ENCODE data around the gene SENP5.
A peak's percentile ranks its signal among the peaks of the same experiment; 100 is the strongest.

The SENP5 gene

DNA sequence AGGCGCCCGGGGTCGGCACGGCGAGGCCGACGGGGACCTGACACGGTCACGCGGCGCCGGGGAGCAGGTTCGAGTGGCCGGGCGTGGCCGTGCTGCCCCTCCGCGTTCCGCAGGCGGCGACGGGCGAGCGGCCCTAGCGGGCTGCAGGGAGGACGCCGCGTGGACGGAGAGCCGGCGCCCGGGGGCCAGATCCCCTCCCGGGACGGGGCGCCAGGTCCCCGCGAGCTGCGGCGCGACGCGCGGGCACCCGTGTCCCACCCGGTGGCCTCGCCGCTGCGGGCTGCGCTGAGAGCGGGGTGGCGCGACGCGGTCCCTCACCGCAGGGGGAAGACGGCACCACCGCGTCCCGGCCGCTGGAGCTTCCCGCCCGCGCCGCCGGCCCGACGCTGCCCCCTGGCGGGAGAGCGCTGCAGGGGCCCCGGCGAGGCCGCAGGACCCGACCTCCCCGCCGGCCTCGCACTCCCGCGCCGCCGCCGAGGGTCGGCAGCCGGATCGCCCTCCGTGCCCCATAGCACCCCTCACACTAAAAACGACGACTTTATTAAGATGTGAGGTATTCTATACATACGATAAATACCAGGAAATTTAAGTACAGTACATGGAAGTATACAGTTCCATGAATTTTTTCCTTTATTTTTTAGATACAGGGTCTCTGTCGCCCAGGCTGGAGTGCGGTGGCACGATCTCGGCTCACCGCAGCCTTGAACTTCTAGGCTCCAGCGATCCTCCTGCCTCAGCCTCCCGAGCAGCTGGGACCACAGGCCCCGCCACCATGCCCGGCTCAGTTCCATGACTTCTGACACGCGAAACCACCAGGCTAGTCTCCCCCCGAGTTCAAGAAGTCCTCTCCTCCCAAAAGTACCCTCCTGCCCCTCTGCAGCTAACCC, 102.2 kb downstream of the SENP5 start:
- peak; percentile 55 for DNase-seq

DNA sequence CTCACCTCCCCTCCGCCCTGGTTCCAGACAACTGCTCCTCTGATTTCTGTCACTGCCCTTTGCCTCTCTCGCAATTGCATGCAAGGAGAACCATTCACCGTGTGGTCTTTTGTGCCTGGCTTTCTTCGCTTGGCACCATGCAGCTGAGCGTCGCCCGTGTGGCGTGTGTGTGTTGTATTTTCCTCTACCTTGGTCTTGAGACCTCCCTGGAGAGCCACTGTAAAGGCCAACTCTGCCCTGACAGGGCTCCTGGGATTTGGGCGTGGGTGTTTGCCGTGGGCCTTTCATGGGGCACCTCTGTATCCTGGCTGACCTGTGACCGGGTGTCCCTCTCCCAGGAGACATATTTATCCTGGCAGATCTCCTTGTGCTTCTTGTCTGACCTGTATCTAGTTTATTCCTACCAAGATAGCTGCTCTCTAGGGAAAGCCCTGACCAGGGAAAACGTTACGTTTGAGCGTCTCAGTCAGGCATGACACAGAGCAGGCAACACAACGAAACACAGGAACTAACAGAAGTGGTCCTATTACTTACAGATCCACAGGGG, 102.9 kb downstream of the SENP5 start:
- no peak for DNase-seq

DNA sequence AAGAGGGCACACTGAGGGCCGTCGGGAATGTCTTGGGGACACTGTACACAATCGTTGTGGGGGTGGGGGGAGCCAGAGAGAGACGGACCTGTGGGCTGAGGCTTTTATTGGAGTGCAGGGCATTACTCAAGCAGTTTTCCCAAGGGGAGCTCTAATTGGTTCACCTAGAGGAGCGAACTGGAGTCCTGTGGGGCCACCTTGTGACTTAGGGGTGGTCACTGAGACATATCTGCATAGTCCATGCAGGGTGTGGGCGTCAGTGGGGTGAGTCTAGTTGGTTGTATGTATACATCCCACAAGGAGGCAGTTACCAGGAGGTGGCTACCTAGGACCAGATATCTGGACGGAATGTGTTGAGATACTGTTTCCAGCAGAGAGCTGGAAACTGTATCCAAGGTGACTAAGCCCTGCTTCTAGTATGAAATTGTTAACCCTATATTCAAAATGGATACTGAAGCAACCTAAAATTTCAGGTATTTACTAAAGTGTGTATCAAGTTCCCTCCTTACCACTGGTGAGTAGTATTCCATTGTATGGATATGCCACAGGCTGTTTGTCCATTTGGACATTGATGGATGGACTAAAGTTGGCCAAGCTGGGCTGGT, 103.5 kb downstream of the SENP5 start:
- no peak for DNase-seq

DNA sequence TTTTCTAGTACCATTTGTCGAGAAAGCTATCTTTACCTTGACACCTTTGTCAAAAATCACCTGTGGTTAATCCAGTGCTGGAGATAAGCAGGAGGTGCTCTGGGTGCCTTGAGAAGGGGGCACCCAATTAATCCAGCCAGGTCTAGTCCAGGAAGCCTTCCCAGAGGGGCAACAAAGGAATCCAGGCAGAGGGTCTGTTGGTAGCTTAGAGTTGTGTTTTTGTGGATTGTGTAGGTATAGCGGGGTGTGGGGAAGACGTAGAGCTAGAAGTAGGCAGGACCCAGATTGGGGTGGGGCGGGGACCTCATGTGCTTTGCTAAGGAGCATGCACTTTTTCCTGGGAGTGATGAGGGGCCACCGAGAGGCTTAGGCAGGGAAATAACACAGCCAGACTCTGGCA, 106.9 kb downstream of the SENP5 start:
- no peak for DNase-seq

DNA sequence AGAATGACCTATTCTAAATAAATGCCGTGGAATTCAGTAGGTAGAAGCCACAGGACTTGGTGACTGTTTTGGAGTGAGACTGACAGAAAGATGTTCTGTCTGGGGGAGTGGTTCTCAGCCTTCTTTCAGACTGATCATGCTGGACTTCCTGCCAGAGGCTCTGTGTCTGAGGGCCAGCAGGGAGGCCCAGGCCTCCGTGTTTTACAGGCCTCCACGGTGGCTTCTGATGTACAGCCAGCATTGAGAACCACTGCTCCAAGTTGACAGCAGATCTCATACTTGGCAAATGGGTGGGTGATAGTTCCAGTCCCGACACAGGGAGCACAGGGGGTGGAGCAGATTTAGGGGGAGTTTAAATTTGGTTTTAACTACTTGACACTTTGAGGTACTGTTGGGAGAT, 107.6 kb downstream of the SENP5 start:
- DNase-seq, result no peak

DNA sequence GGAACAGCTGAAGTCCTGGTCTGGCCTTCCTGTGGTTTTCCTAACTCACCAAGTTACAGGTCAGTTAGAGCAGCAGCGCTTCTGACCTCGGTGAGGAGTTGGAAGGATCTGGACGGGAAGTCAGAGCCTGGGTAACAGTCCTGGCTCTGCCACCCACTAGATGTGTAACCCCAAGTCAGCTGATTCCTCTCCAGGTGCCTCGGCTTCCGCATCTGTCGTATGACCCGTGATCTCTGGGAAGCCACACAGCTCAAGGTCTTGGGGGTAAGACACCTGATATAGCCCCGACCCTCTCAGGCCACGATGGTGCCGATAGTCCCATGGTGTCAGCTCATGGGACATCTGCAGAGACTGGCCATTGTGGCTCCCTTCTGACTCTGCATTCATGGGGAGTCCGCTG, 109.2 kb downstream of the SENP5 start:
- DNase-seq, result no peak

DNA sequence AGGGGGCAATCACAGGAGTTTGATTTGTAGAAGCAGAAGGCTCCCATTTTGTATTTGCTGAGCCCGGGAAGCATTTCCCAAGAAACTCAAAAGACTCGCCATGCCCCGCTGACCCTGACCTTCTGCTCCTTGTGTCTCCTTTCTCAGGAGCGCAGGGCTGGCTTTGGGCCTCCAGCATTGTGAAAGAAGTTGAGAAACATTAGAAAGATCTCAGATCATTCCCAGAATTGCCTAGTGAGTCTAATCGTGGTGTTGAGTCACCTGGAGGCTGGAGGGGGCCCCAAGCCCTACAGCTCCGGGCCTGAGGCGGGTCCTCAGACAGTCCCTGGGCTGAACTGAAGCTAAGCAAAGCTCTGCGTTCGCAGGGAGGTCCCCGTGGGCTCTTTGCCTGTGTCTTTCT, 111.8 kb downstream of the SENP5 start:
- no peak for DNase-seq

DNA sequence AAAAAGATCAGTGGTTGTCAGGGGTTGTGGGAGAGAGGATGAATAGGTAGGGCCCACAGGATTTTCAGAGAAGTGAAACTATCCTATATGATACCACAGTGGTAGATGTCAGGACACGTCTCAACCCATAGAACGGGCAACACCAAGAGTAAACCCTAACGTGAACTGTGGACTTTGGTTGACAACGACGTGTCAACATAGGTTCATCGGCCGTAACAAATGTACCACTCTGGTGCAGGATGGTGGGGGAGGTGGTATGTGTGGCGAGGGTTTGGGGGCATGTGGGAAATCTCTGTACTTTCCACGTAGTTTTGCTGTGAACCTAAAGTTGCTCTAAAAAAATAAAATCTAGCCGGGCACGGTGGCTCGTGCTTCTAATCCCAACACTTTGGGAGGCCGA, 113.9 kb downstream of the SENP5 start:
- no peak for DNase-seq

DNA sequence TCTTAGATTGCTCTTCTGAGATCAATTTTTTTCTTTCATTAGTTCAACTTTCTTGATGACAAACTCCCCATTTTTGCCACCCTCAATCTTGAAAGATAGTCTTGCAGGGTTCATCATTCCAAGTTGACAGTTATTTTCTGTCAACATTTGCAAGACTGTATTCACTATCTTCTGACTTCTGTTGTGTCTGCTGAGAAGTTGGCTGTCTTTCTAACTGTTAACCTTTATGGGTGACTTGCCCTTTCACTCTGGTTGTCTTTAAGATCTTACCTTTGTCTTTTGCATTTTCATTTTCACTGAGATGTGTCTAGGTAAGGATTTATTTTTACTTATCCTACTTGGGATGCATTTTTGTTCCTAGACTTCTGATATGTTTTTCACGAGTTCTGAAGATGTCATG, 115.5 kb downstream of the SENP5 start:
- no peak for DNase-seq
